Liver (tissue), 9 donors: ENCODE results near the gene ZNF468. TPM values are rescaled to one million over a fixed set of nuclear protein-coding genes. Genes with fewer than 3 reads are reported as not detected.
"Not testable (repeated sequence)": the region's sequence is repeated elsewhere in the genome, so short reads cannot be mapped to it uniquely, and the experiment has no call there.

ENCODE experiments used
- DNase-seq: peaks from one replicate; pipeline ENCODE4 v3.0.0-alpha.2; 2017; ENCODE audit warnings: low spot score
- H3K27ac ChIP-seq, 2 donors: one replicate each; pipeline ENCODE4 v1.7.0; 2013; ENCODE audit warnings: inconsistent platforms in 2 of 2, low read length in 2 of 2, control low read depth in 1 of 2, low read depth in 1 of 2, mild to moderate bottlenecking in 1 of 2
- H3K27me3 ChIP-seq, 4 donors: one replicate each; pipeline versions ENCODE4 v1.6.1 to v1.7.0; 2013; ENCODE audit warnings: low read length in 3 of 4, inconsistent platforms in 1 of 4, mild to moderate bottlenecking in 1 of 4, moderate library complexity in 1 of 4; ENCODE audit not compliant: control insufficient read depth in 4 of 4, insufficient read depth in 4 of 4
- H3K36me3 ChIP-seq, 4 donors: one replicate each; pipeline versions ENCODE4 v1.6.1 to v1.7.0; 2013; ENCODE audit warnings: low read length in 3 of 4, mild to moderate bottlenecking in 3 of 4, low read depth in 1 of 4, moderate library complexity in 1 of 4; ENCODE audit not compliant: control insufficient read depth in 4 of 4, insufficient read depth in 3 of 4
- H3K4me1 ChIP-seq, 4 donors: one replicate each; pipeline versions ENCODE4 v1.6.1 to v1.7.0; 2013; ENCODE audit warnings: low read length in 3 of 4, mild to moderate bottlenecking in 3 of 4, moderate library complexity in 1 of 4; ENCODE audit not compliant: control insufficient read depth in 4 of 4, insufficient read depth in 4 of 4
- H3K4me3 ChIP-seq, 3 donors: one replicate each; pipeline versions ENCODE4 v1.6.1 to v1.7.0; 2013; ENCODE audit warnings: low read length in 3 of 3, control low read depth in 1 of 3, low read depth in 1 of 3, mild to moderate bottlenecking in 1 of 3
- H3K9ac ChIP-seq, 2 donors: one replicate each; pipeline ENCODE4 v1.7.0; 2013; ENCODE audit warnings: low read length in 2 of 2, mild to moderate bottlenecking in 2 of 2, moderate library complexity in 2 of 2, control low read depth in 1 of 2, low read depth in 1 of 2
- H3K9me3 ChIP-seq, 4 donors: one replicate each; pipeline versions ENCODE4 v1.6.1 to v1.7.0; 2013; ENCODE audit warnings: low read length in 3 of 4; ENCODE audit not compliant: control insufficient read depth in 4 of 4
- ATF3 ChIP-seq: IDR thresholded peaks from 2 replicates; pipeline ENCODE4 v1.6.1; 2016; ENCODE audit warnings: antibody characterized with exemption
- CTCF ChIP-seq: fragments of 150-350 bp; IDR thresholded peaks from 2 replicates; pipeline ENCODE4 v1.5.1; 2017; ENCODE audit warnings: improper control_type of control experiment, low read depth, low read length; ENCODE audit not compliant: missing input control
- EGR1 ChIP-seq, 2 donors: IDR thresholded peaks; 2 replicates each; pipeline ENCODE4 v1.6.1; 2016 to 2018; ENCODE audit warnings: antibody characterized with exemption in 2 of 2, low read depth in 2 of 2
- FOXA1 ChIP-seq: IDR thresholded peaks from 2 replicates; pipeline ENCODE4 v1.6.1; 2016; ENCODE audit warnings: antibody characterized with exemption
- FOXA2 ChIP-seq: IDR thresholded peaks from 2 replicates; pipeline ENCODE4 v1.6.1; 2016; ENCODE audit warnings: antibody characterized with exemption
- GABPA ChIP-seq, 2 donors: IDR thresholded peaks in 1 of 2; conservative IDR thresholded peaks in 1 of 2; 2 replicates each; pipeline ENCODE4 v1.6.1; 2016; ENCODE audit warnings: antibody characterized with exemption in 2 of 2, mild to moderate bottlenecking in 1 of 2, moderate library complexity in 1 of 2
- HNF4G ChIP-seq: IDR thresholded peaks from 2 replicates; pipeline ENCODE4 v1.6.1; 2016; ENCODE audit warnings: antibody characterized with exemption
- JUND ChIP-seq, 2 donors: IDR thresholded peaks; 2 replicates each; pipeline ENCODE4 v1.6.1; 2016; ENCODE audit warnings: antibody characterized with exemption in 2 of 2
- MAX ChIP-seq: IDR thresholded peaks from 2 replicates; pipeline ENCODE4 v1.6.1; 2016; ENCODE audit warnings: antibody characterized with exemption
- NR2F2 ChIP-seq: IDR thresholded peaks from 2 replicates; pipeline ENCODE4 v1.6.1; 2016; ENCODE audit warnings: antibody characterized with exemption
- RAD21 ChIP-seq, 2 donors: IDR thresholded peaks; 2 replicates each; pipeline ENCODE4 v1.6.1; 2016; ENCODE audit warnings: antibody characterized with exemption in 2 of 2, mild to moderate bottlenecking in 2 of 2
- REST ChIP-seq: IDR thresholded peaks from 2 replicates; pipeline ENCODE4 v1.6.1; 2016; ENCODE audit warnings: antibody characterized with exemption, mild to moderate bottlenecking
- RXRA ChIP-seq, 2 donors: IDR thresholded peaks; 2 replicates each; pipeline ENCODE4 v1.6.1; 2017 to 2018; ENCODE audit warnings: antibody characterized with exemption in 2 of 2, mild to moderate bottlenecking in 1 of 2
- SP1 ChIP-seq: IDR thresholded peaks from 2 replicates; pipeline ENCODE4 v1.6.1; 2018; ENCODE audit warnings: antibody characterized with exemption, mild to moderate bottlenecking
- TAF1 ChIP-seq: conservative IDR thresholded peaks from 2 replicates; pipeline ENCODE4 v1.6.1; 2016; ENCODE audit warnings: antibody characterized with exemption, mild to moderate bottlenecking
- YY1 ChIP-seq: IDR thresholded peaks from 2 replicates; pipeline ENCODE4 v1.6.1; 2016; ENCODE audit warnings: antibody characterized with exemption, mild to moderate bottlenecking
- ZBTB33 ChIP-seq: IDR thresholded peaks from 2 replicates; pipeline ENCODE4 v1.6.1; 2016; ENCODE audit warnings: antibody characterized with exemption
- WGBS: extraction: QIAGEN DNeasy Blood & Tissue Kit; methylation state at CpG from one replicate; pipeline ENCODE4 v1.1.7; 2013; 5-methylcytosine and 5-hydroxymethylcytosine counted together
- polyA plus RNA-seq, 2 donors: library from polyadenylated mRNA; stranded (reverse) in 1 of 2; unstranded in 1 of 2; fragments of 200-250 nt in 1 of 2; fragments of >200 nt in 1 of 2; fragmentation: Nextera tagmentation in 1 of 2; extraction: Ambion mirVana in 1 of 2; gene quantifications; one replicate each; pipeline versions ENCODE4 v1.2.1 to v1.2.3, GENCODE V29; 2013 to 2015
- total RNA-seq, 2 donors: library from RNA; depleted of rRNA; stranded (reverse); fragments of >200 nt; gene quantifications; one replicate each; pipeline ENCODE4 v1.2.3, GENCODE V29; 2014
- donor health status: healthy.
- donor health status: healthy.
- donor health status: healthy.
- donor health status: healthy.
- donor health status: healthy.

Gene ZNF468
- total and polyA plus RNA-seq, 4 donors = 2.1 to 15.1 (median 5.2) TPM

- TF ChIP-seq RAD21 (IDR thresholded peaks at IDR 0.05) = no peak
- 92% methylated on average over 11 of the region's 11 CpGs for WGBS
- H3K4me1 ChIP-seq = no peaks in the 10 kb centered on the region
- H3K36me3 ChIP-seq = peaks cover 3 to 16% (median 4%) of the 10 kb centered on the region in 4 donors
- no peak overlapping the region for H3K9ac ChIP-seq
- DNase-seq = no peak
- peak overlapping the region in 1 of 3 donors; percentile 25 for H3K4me3 ChIP-seq
- H3K9me3 ChIP-seq = peaks cover 25 to 68% (median 39%) of the 10 kb centered on the region in 4 donors
- no peaks in the 10 kb centered on the region for H3K27me3 ChIP-seq
- H3K27ac ChIP-seq = no peak overlapping the region
Measured at GRCh38 chr19:52880895-52881389, 23.5 kb upstream of the ZNF468 start.

GRCh38 chr19:52872996-52873395 lies 15.6 kb upstream of the ZNF468 start:
- 51% methylated on average over 6 of the region's 6 CpGs for WGBS
- H3K9me3 ChIP-seq = peaks cover 12 to 23% (median 15%) of the 10 kb centered on the region in 4 donors
- not testable (repeated sequence) for H3K4me3 ChIP-seq

GRCh38 chr19:52871466-52871865 lies 14.0 kb upstream of the ZNF468 start:
- Histone ChIP-seq H3K9me3 (peaks cover 5 to 13% (median 9%) of the 10 kb centered on the region in 4 donors), H3K9ac (no peak overlapping the region), H3K36me3 (no peaks in the 10 kb centered on the region), H3K4me3 (no peak overlapping the region), H3K27me3 (no peaks in the 10 kb centered on the region), H3K27ac (no peak overlapping the region), H3K4me1 (no peaks in the 10 kb centered on the region)
- 95% methylated on average over 3 of the region's 3 CpGs for WGBS
- DNase-seq = no peak
- TF ChIP-seq REST (no peak), EGR1 (IDR thresholded peaks at IDR 0.05; ENCODE audit: low read depth in 2 of 2) (no peak), GABPA (IDR thresholded peaks at IDR 0.05 in 1 of 2, conservative IDR thresholded peaks at IDR 0.05 in 1 of 2) (no peak), CTCF (no peak), FOXA2 (no peak), RAD21 (IDR thresholded peaks at IDR 0.05) (no peak), RXRA (IDR thresholded peaks at IDR 0.05) (no peak), FOXA1 (no peak), ZBTB33 (no peak), HNF4G (no peak), YY1 (no peak), JUND (IDR thresholded peaks at IDR 0.05) (no peak), MAX (no peak), TAF1 (no peak), NR2F2 (no peak), SP1 (no peak), ATF3 (no peak)

More at GRCh38 chr19:52872996-52873395, 15.6 kb upstream of the ZNF468 start:
- not testable (repeated sequence) for DNase-seq, H3K27me3 ChIP-seq, H3K27ac ChIP-seq, H3K9ac ChIP-seq, H3K4me1 ChIP-seq, H3K36me3 ChIP-seq

GRCh38 chr19:52868031-52868430 lies 10.6 kb upstream of the ZNF468 start:
- H3K9ac ChIP-seq, H3K27ac ChIP-seq, DNase-seq, H3K27me3 ChIP-seq, H3K36me3 ChIP-seq, H3K4me3 ChIP-seq, H3K4me1 ChIP-seq: not testable (repeated sequence)
- 93% methylated on average over 11 of the region's 11 CpGs for WGBS
- H3K9me3 ChIP-seq = peaks cover 0 to 12% (median 2%) of the 10 kb centered on the region in 4 donors
